IPS-18c (cell line): ENCODE results near the gene MND1.

Experiments used
- H3K4me3 ChIP-seq: 2 replicates; pipeline ENCODE4 v1.7.0; 2013; ENCODE audit warnings: low read depth, mild to moderate bottlenecking, low read length, moderate library complexity; ENCODE audit not compliant: insufficient read depth
- H3K9me3 ChIP-seq: one replicate; pipeline ENCODE4 v1.6.1; 2013; ENCODE audit warnings: mild to moderate bottlenecking, low read length, moderate library complexity; ENCODE audit not compliant: control insufficient read depth, insufficient read depth

Gene MND1

GRCh38 chr4:153342751-153343552, 1.5 kb upstream of the MND1 start:
- Histone ChIP-seq H3K4me3 (no peak overlapping the region), H3K9me3 (no peaks in the 10 kb centered on the region)

GRCh38 chr4:153345012-153345981, 809 bp downstream of the MND1 start:
- Histone ChIP-seq H3K9me3 (no peaks in the 10 kb centered on the region), H3K4me3 (peak overlapping the region; percentile 84)

GRCh38 chr4:153346031-153346430, 1.5 kb downstream of the MND1 start:
- Histone ChIP-seq H3K9me3 (no peaks in the 10 kb centered on the region), H3K4me3 (no peak overlapping the region)

GRCh38 chr4:153346563-153346962, 2.1 kb downstream of the MND1 start:
- Histone ChIP-seq H3K9me3 (no peaks in the 10 kb centered on the region), H3K4me3 (no peak overlapping the region)

- H3K4me3 ChIP-seq, result no peak overlapping the region
Observed at GRCh38 chr4:153347117-153347516, 2.6 kb downstream of the MND1 start.

GRCh38 chr4:153348006-153348405, 3.5 kb downstream of the MND1 start:
- Histone ChIP-seq H3K4me3 (no peak overlapping the region), H3K9me3 (no peaks in the 10 kb centered on the region)

More at GRCh38 chr4:153347117-153347516, 2.6 kb downstream of the MND1 start:
- no peaks in the 10 kb centered on the region for H3K9me3 ChIP-seq

GRCh38 chr4:153349206-153349805, 4.8 kb downstream of the MND1 start:
- no peak overlapping the region for H3K4me3 ChIP-seq
- H3K9me3 ChIP-seq, result no peaks in the 10 kb centered on the region

- Histone ChIP-seq H3K4me3 (no peak overlapping the region), H3K9me3 (no peaks in the 10 kb centered on the region)
Observed at GRCh38 chr4:153362184-153362583, 17.7 kb downstream of the MND1 start.

GRCh38 chr4:153364061-153364460, 19.6 kb downstream of the MND1 start:
- no peaks in the 10 kb centered on the region for H3K9me3 ChIP-seq
- H3K4me3 ChIP-seq, result no peak overlapping the region

- Histone ChIP-seq H3K9me3 (no peaks in the 10 kb centered on the region), H3K4me3 (no peak overlapping the region)
Observed at GRCh38 chr4:153365003-153365402, 20.5 kb downstream of the MND1 start.

DNA sequence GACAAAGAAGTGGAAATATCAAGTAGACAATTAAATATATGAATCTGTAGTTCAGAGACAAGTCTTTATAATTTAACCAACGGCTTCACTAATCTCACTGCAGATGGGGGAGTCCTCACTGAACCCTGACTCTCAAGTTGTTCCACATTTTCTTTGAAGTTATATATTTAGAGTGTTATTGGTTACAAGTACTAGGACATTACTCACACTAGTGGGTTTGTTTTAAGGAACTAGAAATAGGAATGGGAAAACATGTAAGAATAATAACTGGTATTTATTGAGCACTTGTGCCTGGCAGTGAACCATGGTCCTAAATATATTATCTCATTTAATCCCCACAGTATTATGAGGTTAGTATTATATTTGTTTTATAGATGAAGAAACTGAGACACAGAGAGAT, 22.0 kb downstream of the MND1 start:
- Histone ChIP-seq H3K9me3 (no peaks in the 10 kb centered on the region), H3K4me3 (no peak overlapping the region)

GRCh38 chr4:153367092-153367491, 22.6 kb downstream of the MND1 start:
- no peaks in the 10 kb centered on the region for H3K9me3 ChIP-seq
- H3K4me3 ChIP-seq, result no peak overlapping the region

- no peaks in the 10 kb centered on the region for H3K9me3 ChIP-seq
- no peak overlapping the region for H3K4me3 ChIP-seq
Observed at GRCh38 chr4:153369021-153369420, 24.5 kb downstream of the MND1 start.

DNA sequence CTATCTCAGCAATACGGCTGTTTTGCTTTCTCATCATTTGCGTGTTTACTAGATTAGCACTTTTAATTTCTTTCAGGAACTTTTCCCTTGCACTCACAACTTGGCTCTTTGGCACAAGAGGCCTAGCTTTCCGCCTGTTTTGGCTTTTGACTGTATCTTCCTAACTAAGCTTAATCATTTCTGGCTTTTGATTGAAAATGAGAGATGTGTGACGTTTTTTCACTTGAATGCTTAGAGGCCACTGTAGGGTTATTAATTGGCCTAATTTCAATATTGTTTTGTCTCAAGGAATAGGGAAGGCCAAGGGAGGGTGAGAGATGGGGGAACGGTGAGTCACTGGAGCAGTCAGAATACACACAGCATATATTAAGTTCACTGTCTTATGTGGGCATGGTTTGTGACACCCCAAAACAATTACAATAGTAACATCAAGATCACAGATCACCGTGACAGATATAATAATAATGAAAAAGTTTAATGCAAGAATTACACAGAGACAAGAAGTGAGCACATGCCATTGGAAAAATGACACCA, 27.3 kb downstream of the MND1 start:
- Histone ChIP-seq H3K9me3 (no peaks in the 10 kb centered on the region), H3K4me3 (no peak overlapping the region)

DNA sequence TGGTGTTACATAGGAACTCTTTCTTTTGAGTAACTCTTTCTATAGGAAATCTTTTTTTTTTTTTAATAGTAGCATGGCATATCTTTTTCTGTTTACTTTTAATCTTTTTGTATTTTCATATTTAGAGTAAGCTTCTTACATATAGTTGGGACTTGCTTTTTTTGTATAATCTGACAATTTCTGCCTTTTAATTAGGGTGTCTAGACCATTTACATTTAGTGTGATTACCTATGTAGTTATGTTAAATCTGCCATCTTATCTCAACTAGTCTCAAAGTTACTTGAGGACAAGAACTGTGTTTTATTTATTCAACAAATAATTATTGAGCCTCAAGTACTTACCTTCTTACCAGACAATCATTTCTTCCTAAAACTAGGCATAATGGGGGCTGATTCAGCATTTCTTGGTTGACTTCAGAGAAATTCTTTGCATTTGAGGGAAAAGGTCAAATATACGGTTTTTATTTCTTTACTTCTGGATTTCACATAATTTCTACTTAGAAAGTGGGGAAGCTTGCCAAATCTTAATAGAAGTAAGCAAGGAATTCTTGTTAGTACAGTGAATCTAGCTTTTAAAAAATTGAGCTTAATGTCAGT, 28.6 kb downstream of the MND1 start:
- no peaks in the 10 kb centered on the region for H3K9me3 ChIP-seq

GRCh38 chr4:153374442-153374841, 30.0 kb downstream of the MND1 start:
- H3K4me3 ChIP-seq, result no peak overlapping the region

More for the DNA sequence above, 28.6 kb downstream of the MND1 start:
- no peak overlapping the region for H3K4me3 ChIP-seq

DNA sequence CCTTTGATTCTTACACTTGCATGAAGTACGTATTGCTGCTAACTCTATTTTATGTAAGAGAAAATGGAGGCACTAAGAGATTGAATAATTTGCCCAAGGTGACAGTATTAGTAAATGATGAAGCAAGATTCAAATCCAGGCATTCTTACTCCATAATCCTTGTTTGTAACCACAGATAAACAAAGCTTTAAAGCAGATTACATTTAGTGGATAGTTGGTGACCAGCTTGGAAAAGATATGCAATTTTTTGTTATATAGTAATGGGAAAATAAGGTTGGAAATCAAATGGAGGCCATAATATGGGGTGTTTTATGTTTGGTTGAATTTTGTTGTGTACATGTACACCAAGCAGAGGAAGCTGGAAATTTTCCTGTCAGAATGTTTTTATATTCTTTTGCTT, 30.8 kb downstream of the MND1 start:
- Histone ChIP-seq H3K9me3 (no peaks in the 10 kb centered on the region), H3K4me3 (no peak overlapping the region)

More at GRCh38 chr4:153374442-153374841, 30.0 kb downstream of the MND1 start:
- no peaks in the 10 kb centered on the region for H3K9me3 ChIP-seq
